H1 (cell line): ENCODE measurements around the gene YIF1A. TPM values are rescaled to one million over a fixed set of nuclear protein-coding genes. Genes with fewer than 3 reads are reported as not detected.

ENCODE experiments used
- CTCF ChIA-PET: fragments of 300-600 bp; sonication (Branson Sonifier 250); formaldehyde crosslinking; loops from one replicate; lab custom pipeline; 2021; ENCODE audit not compliant: partially characterized antibody; lab: Charles Lee
- POLR2A ChIA-PET: fragments of 300-600 bp; sonication (Branson Sonifier 250); formaldehyde crosslinking; loops from one replicate; lab custom pipeline; 2021; ENCODE audit warnings: inconsistent platforms; ENCODE audit not compliant: partially characterized antibody; lab: Charles Lee
- DNase-seq, 2 experiments: peaks; one replicate each; pipeline versions ENCODE4 v3.0.0 to v3.0.0-alpha.2; 2010 to 2022; ENCODE audit warnings: low spot score in 2 of 2, low read depth in 1 of 2, mixed read lengths in 1 of 2
- FAIRE-seq: peaks from 2 replicates; lab custom pipeline; 2011; peaks lifted over from hg19 to GRCh38; lab: Jason Lieb, UNC
- H2AFZ ChIP-seq: 2 replicates; pipeline ENCODE4 v1.8.1; 2012; ENCODE audit warnings: low read length, inconsistent platforms
- H2AK5ac ChIP-seq: 2 replicates; pipeline ENCODE4 v1.6.1; 2013; ENCODE audit warnings: low read depth, low read length
- H2BK120ac ChIP-seq: replicated peaks from 2 replicates; pipeline ENCODE3; 2013; ENCODE audit warnings: low read depth, low read length, inconsistent platforms
- H2BK12ac ChIP-seq: 2 replicates; pipeline ENCODE4 v1.6.1; 2013; ENCODE audit warnings: low read depth, low read length
- H2BK15ac ChIP-seq: 2 replicates; pipeline ENCODE4 v1.6.1; 2013; ENCODE audit warnings: low read length
- H2BK20ac ChIP-seq: 2 replicates; pipeline ENCODE4 v1.6.1; 2013; ENCODE audit warnings: low read length
- H2BK5ac ChIP-seq: 2 replicates; pipeline ENCODE4 v1.6.1; 2013; ENCODE audit warnings: low read depth, low read length
- H3K14ac ChIP-seq: 2 replicates; pipeline ENCODE4 v1.6.1; 2013; ENCODE audit warnings: inconsistent platforms; ENCODE audit not compliant: insufficient read length
- H3K18ac ChIP-seq: 2 replicates; pipeline ENCODE4 v1.6.1; 2013; ENCODE audit warnings: low read length; ENCODE audit errors: extremely low read depth
- H3K23ac ChIP-seq: 2 replicates; pipeline ENCODE4 v1.6.1; 2013; ENCODE audit warnings: inconsistent platforms; ENCODE audit not compliant: insufficient read length
- H3K23me2 ChIP-seq: 2 replicates; pipeline ENCODE4 v1.6.1; 2013; ENCODE audit warnings: low read depth, low read length
- H3K27ac ChIP-seq: 2 replicates; pipeline ENCODE4 v1.6.1; 2011; ENCODE audit warnings: low read depth, low read length, inconsistent platforms
- H3K27me3 ChIP-seq, 4 experiments: replicated peaks in 1 of 4; 1 replicate in 1 of 4; 2 replicates in 3 of 4; pipeline versions ENCODE4 v1.6.1 to v1.8.1; 2011 to 2013; ENCODE audit warnings: low read length in 3 of 4, mild to moderate bottlenecking in 3 of 4, inconsistent platforms in 2 of 4, mixed read lengths in 2 of 4, moderate library complexity in 1 of 4; ENCODE audit not compliant: control insufficient read depth in 3 of 4, insufficient read depth in 3 of 4; ENCODE audit errors: extremely low read depth in 1 of 4
- H3K36me3 ChIP-seq, 4 experiments: 2 replicates each; pipeline versions ENCODE4 v1.6.1 to v1.8.1; 2011 to 2013; ENCODE audit warnings: mild to moderate bottlenecking in 4 of 4, low read length in 3 of 4, moderate library complexity in 2 of 4, control low read depth in 1 of 4, inconsistent platforms in 1 of 4; ENCODE audit not compliant: insufficient read depth in 4 of 4, control insufficient read depth in 2 of 4
- H3K4ac ChIP-seq: replicated peaks from 2 replicates; pipeline ENCODE3; 2013; ENCODE audit warnings: low read length, low read depth, mixed read lengths, inconsistent platforms; ENCODE audit not compliant: insufficient read length
- H3K4me1 ChIP-seq, 4 experiments: replicated peaks in 1 of 4; 1 replicate in 1 of 4; 2 replicates in 3 of 4; pipeline versions ENCODE4 v1.6.1 to v1.8.1; 2011 to 2013; ENCODE audit warnings: low read length in 3 of 4, inconsistent platforms in 2 of 4, mixed read lengths in 1 of 4; ENCODE audit not compliant: insufficient read depth in 4 of 4, control insufficient read depth in 3 of 4
- H3K4me2 ChIP-seq, 2 experiments: 2 replicates each; pipeline versions ENCODE4 v1.6.1 to v1.8.1; 2011 to 2013; ENCODE audit warnings: low read depth in 2 of 2, low read length in 2 of 2, control low read depth in 1 of 2, inconsistent platforms in 1 of 2, mild to moderate bottlenecking in 1 of 2; ENCODE audit not compliant: insufficient read depth in 1 of 2
- H3K4me3 ChIP-seq, 4 experiments: fragments of 200-600, 300-600 bp in 1 of 4; sonication (generic), shearing (Covaris generic), sonication (Bioruptor Twin) in 1 of 4; 2 replicates each; pipeline versions ENCODE4 v1.5.1 to v1.8.1; 2011 to 2016; ENCODE audit warnings: low read length in 4 of 4, low read depth in 3 of 4, control low read depth in 2 of 4, inconsistent platforms in 2 of 4, mild to moderate bottlenecking in 2 of 4, mixed read lengths in 1 of 4, moderate library complexity in 1 of 4; ENCODE audit not compliant: insufficient read depth in 2 of 4; ENCODE audit errors: extremely low read depth in 1 of 4
- H3K56ac ChIP-seq: replicated peaks from 2 replicates; pipeline ENCODE3; 2013; ENCODE audit warnings: low read depth, mild to moderate bottlenecking, mixed read lengths, low read length, inconsistent platforms; ENCODE audit not compliant: insufficient read length
- H3K79me1 ChIP-seq: 2 replicates; pipeline ENCODE4 v1.6.1; 2013; ENCODE audit warnings: low read depth, low read length, control low read depth
- H3K79me2 ChIP-seq, 2 experiments: 2 replicates each; pipeline versions ENCODE4 v1.6.1 to v1.8.1; 2012 to 2013; ENCODE audit warnings: low read length in 2 of 2, mild to moderate bottlenecking in 2 of 2, inconsistent platforms in 1 of 2; ENCODE audit not compliant: insufficient read depth in 2 of 2, control insufficient read depth in 1 of 2
- H3K9ac ChIP-seq, 4 experiments: replicated peaks in 1 of 4; 1 replicate in 1 of 4; 2 replicates in 3 of 4; pipeline versions ENCODE4 v1.6.1 to v1.8.1; 2011 to 2013; ENCODE audit warnings: low read depth in 3 of 4, low read length in 3 of 4, control low read depth in 2 of 4, mild to moderate bottlenecking in 2 of 4, moderate library complexity in 2 of 4, inconsistent platforms in 1 of 4; ENCODE audit errors: extremely low read depth in 1 of 4
- H3K9me3 ChIP-seq, 2 experiments: 2 replicates each; pipeline versions ENCODE4 v1.6.1 to v1.8.1; 2012 to 2013; ENCODE audit warnings: mild to moderate bottlenecking in 2 of 2, moderate library complexity in 2 of 2, control low read depth in 1 of 2, inconsistent platforms in 1 of 2, low read depth in 1 of 2, low read length in 1 of 2, mixed read lengths in 1 of 2; ENCODE audit not compliant: insufficient read depth in 2 of 2
- H4K20me1 ChIP-seq, 2 experiments: replicated peaks in 1 of 2; 2 replicates each; pipeline versions ENCODE3 to v1.8.1; 2011 to 2013; ENCODE audit warnings: inconsistent platforms in 2 of 2, low read length in 2 of 2, mild to moderate bottlenecking in 1 of 2; ENCODE audit not compliant: insufficient read depth in 2 of 2, control insufficient read depth in 1 of 2
- H4K5ac ChIP-seq: 2 replicates; pipeline ENCODE4 v1.6.1; 2013; ENCODE audit warnings: low read length, low read depth, mixed read lengths, inconsistent platforms; ENCODE audit not compliant: insufficient read length
- H4K8ac ChIP-seq: 2 replicates; pipeline ENCODE4 v1.8.0; 2013; ENCODE audit warnings: mild to moderate bottlenecking, moderate library complexity, low read length, inconsistent platforms; ENCODE audit not compliant: insufficient read depth; ENCODE audit errors: extremely low read depth
- H4K91ac ChIP-seq: replicated peaks from 2 replicates; pipeline ENCODE3; 2013; ENCODE audit warnings: low read length, mixed read lengths, inconsistent platforms; ENCODE audit not compliant: insufficient read length
- YY1 ChIP-seq: IDR thresholded peaks from 2 replicates; pipeline ENCODE4 v1.6.1; 2011; ENCODE audit warnings: low read depth, mild to moderate bottlenecking, low read length
- WGBS, 2 experiments: shearing (Covaris generic) in 1 of 2; methylation state at CpG; one replicate each; pipeline versions ENCODE4 v1.1.6 to v1.1.7; 2013 to 2015; ENCODE audit warnings: low lambda C conversion rate in 2 of 2, mixed read lengths in 2 of 2, inconsistent platforms in 1 of 2, low coverage in 1 of 2, missing lambda C conversion rate in 1 of 2; ENCODE audit not compliant: insufficient replicate concordance in 2 of 2, insufficient coverage in 1 of 2, insufficient read length in 1 of 2; ENCODE audit errors: extremely low coverage in 1 of 2, missing lambda C conversion rate in 1 of 2; 5-methylcytosine and 5-hydroxymethylcytosine counted together
- polyA plus RNA-seq, 7 experiments: library from polyadenylated mRNA; depleted of rRNA in 3 of 7; stranded (reverse) in 5 of 7; unstranded in 2 of 7; fragments of >200 nt in 5 of 7; fragments of 200-250 nt in 2 of 7; gene quantifications; 1 replicate in 5 of 7; 2 replicates in 1 of 7; 4 replicates in 1 of 7; pipeline versions ENCODE4 v1.2.1 to v1.2.3, GENCODE V29; 2011 to 2013; ENCODE audit warnings: missing spikeins in 2 of 7, mixed read lengths in 2 of 7
- total RNA-seq: library from RNA; stranded (reverse); fragmentation: NEBNext Ultra II Directional; extraction: Animal tissue kit (Norgen Biotek cat#: 25700); gene quantifications from 2 replicates; pipeline ENCODE4 v1.2.1, GENCODE V29; 2021

The YIF1A gene
- total and polyA plus RNA-seq, 2 of the 8 experiments (the other 6 are each of a cell fraction or from before 2014, with no cell fraction given): 70.1 to 178 TPM

DNA sequence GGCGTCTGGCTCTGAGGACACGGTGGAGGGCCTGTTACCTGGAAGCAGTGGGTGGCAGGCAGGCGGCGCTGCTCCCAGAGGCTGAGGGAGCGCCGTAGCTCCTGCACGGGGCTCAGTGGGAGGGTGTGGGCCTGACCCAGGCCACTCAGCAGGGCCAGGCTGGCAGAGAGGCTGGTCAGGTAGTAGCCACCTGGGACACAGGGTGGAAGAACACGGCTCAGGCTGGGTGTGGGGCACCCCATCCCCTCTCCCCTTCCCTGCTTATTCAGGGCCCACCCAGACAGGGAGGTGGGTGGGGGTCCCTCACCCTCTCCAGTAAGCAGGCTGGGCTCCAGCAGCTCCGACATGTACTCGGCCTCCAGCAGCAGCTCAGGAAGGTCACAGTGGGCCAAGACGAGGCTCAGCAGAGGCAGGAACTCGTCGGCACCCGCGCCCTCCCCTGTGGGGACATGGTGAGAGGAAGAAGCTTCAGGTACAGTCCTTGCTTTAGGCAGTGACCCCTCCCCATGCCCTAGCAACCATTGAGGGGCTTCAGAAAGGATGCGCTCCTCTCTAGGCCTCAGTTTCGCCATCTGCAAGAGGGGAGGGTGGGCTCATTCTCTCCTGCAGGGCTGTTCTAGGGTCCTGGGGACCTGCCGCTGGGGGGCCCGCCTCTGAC is 44.4 kb upstream of the YIF1A start:
- Histone ChIP-seq H3K23me2 (no peaks in the 10 kb centered on the region; the same call in 1 of the 2 replicates), H3K4me3 (no peak overlapping the region), H2BK120ac (no peak overlapping the region), H3K23ac (no peak overlapping the region), H3K4me2 (no peak overlapping the region), H4K91ac (no peak overlapping the region), H3K9me3 (no peaks in the 10 kb centered on the region), H3K79me2 (no peaks in the 10 kb centered on the region), H4K5ac (no peak overlapping the region), H2BK5ac (no peak overlapping the region), H2BK15ac (no peak overlapping the region), H3K4me1 (peaks cover 5 to 26% (median 16%) of the 10 kb centered on the region in 4 experiments), H4K20me1 (no peaks in the 10 kb centered on the region), H2BK20ac (no peak overlapping the region), H3K27me3 (no peaks in the 10 kb centered on the region; a peak in 2 of 7 replicates), H3K18ac (no peak overlapping the region), H3K14ac (no peak overlapping the region), H3K9ac (no peak overlapping the region), H2AK5ac (no peak overlapping the region), H4K8ac (no peak overlapping the region; the same call in 1 of the 2 replicates), H3K4ac (no peak overlapping the region), H3K79me1 (no peaks in the 10 kb centered on the region), H2AFZ (no peak overlapping the region), H2BK12ac (no peak overlapping the region), H3K56ac (no peak overlapping the region), H3K36me3 (no peaks in the 10 kb centered on the region; a peak in 1 of 8 replicates), H3K27ac (no peak overlapping the region)
- FAIRE-seq (no peak), DNase-seq (no peak)
- POLR2A ChIA-PET: interaction anchor here (0.9 to 8.5 kb wide), 7 partner anchors 8 to 43 kb away, joined by 3 to 61 read pairs (median 8); partner anchors contain the start of genes B4GAT1, BRMS1, CD248 and YIF1A
- WGBS, 2 experiments: 88% methylated on average over 13 of the region's 19 CpGs; no CpG with 5 or more reads in 1 of the 2 experiments
- CTCF ChIA-PET: interaction anchor here (0.6 to 8.7 kb wide), 8 partner anchors 11 to 57 kb away, joined by 3 to 242 read pairs (median 10); partner anchors contain the start of genes BRMS1 and CD248
- TF ChIP-seq YY1: no peak
